GM18511 (cell line): ENCODE measurements around the gene SCIN.
A peak's percentile ranks its signal among the peaks of the same experiment; 100 is the strongest.

Source experiments
- ATAC-seq: cut with Tn5 transposase; IDR thresholded peaks from one replicate; pipeline ENCODE4 v1.9.1; 2021; ENCODE audit warnings: mild to moderate bottlenecking, moderate library complexity; ENCODE audit not compliant: unreplicated experiment

The SCIN gene

GRCh38 chr7:12565873-12566272 is 4.6 kb upstream of the SCIN start:
- ATAC-seq: no peak

DNA sequence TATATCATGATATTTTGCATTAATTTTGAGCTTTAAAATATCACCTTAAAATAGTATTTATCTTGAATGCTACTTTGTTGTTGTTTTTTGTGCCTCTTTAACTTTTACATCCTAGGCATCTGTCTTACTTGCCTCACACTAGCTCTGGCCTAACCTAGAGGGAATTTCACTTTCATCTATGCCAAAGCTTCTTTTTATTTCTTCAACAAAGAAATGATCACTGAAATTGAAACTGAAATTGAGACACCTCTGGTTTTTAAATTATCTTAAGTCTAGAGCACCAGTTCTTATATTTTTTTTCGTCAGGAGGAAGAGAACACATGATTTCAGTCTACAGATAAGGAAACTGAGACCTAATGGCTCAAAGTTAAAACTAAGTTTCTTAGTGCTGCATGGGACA is 3.5 kb upstream of the SCIN start:
- ATAC-seq: peak; percentile 85

GRCh38 chr7:12569673-12570072 is 847 bp upstream of the SCIN start:
- peak; percentile 35 for ATAC-seq

GRCh38 chr7:12570168-12570533 is 369 bp upstream of the SCIN start:
- peak; percentile 27 for ATAC-seq

DNA sequence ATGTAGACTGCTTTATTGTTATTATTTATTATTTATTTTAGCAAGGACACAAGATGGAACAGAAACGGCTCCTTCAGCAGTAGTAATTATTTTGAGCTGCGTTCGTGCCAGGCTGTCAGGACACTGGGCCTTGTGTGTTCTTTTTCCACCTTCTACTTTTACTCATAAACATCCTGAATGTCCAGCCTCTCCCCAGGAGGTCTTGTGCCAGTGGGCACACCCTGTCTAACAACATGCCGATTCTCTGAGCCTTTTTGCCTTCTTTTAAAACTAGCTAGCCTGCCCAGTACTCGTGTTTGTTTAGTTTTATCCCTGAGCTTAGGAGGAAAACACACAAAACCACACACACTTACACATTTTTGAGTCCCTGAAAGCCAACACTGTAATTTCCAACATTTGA is 1.2 kb downstream of the SCIN start:
- ATAC-seq: no peak

- no peak for ATAC-seq
Observed at GRCh38 chr7:12572941-12573575, 2.5 kb downstream of the SCIN start.

- no peak for ATAC-seq
Observed at GRCh38 chr7:12573885-12574284, 3.4 kb downstream of the SCIN start.

DNA sequence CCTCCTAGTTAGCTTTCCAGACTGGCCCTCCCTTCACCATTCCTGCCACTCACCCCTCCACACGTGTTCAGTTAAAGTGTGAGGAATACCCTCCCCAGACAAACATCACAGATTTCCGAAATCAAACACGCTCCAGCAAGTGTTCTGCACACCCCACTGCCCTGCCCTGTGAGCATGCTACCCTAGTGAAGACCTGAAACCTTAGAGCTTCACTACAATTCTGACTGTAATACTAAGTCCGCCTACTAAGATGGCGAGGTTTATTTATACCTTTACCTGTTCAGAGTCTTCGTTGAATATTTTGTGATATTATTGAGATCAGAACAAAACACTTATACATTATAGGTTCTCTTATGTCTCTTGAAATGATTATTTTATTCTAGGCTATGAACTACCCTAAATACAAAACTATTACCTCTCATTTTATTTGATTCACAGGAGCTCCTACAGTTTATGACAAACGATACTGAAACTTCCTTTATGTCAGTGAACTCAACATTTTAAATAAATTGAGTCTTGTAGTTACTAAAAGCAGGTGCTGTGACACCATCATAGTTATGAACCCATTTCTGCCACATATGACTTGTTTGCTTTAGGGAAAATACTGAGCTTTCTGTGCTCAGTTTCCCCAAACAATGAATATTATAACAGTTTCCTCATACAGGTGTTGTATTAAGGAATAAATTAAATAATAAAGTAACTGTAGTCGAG is 8.6 kb downstream of the SCIN start:
- ATAC-seq: peak; percentile 75

DNA sequence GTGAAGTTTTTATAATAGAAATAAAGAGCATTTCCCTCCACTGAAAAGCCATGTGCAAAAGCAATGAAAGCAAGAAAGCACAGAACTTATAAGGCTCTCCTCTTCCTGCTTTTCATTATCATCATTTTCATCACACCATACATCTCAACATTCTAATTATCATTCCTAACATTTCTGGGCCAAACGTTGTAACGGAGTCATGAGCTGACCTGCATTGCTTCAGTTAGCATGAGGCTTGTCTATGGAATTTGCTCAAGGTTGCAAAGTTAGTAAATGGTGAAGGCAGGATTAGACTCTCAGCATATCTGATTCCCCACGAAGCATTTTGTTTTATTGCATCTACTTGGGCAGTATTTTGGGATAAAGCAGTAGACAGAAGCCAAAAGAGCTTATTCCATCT is 11.4 kb downstream of the SCIN start:
- ATAC-seq: no peak

- no peak for ATAC-seq
Observed at GRCh38 chr7:12582362-12582761, 11.8 kb downstream of the SCIN start.

- no peak for ATAC-seq
Observed at GRCh38 chr7:12583176-12583575, 12.7 kb downstream of the SCIN start.

DNA sequence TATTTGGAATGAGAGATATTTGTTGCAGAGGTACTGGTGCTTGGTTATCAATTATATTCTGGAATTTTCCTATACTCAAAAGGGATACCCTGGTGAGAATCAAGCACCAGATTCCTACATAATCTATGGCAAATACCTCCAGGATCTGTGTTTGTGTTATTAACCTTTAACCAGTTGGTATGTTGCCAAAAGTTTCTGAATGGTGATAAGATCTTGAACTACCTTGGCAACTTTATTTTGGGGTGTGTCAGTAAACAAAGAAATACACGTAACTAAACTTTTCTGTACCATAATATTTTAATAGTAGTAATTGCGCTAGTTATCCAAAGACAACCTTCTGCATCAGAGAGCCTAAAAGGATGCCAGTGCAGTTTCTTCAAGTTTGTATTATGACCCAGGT is 13.4 kb downstream of the SCIN start:
- no peak for ATAC-seq

DNA sequence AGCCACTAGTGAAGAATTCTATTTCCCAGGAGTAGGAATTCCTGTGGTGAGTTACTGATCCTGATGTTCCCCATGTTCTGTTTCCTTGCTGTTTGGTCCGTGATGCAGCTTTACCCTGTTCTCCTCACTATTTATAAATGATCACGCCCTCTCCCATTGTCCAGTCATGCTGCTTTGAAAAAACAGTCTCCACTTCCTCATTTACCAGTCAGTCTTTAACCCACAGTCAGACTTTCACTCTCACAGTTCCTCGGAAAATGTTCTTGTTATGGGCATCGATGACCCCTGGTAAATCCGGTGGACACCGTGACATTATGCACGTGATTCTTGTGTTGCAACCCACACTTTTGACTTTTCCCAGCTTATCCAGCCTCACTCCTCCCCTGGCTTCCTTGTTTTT is 14.4 kb downstream of the SCIN start:
- ATAC-seq: peak; percentile 99

GRCh38 chr7:12586271-12586670 is 15.8 kb downstream of the SCIN start:
- ATAC-seq: no peak

GRCh38 chr7:12588259-12588904 is 17.9 kb downstream of the SCIN start:
- no peak for ATAC-seq

DNA sequence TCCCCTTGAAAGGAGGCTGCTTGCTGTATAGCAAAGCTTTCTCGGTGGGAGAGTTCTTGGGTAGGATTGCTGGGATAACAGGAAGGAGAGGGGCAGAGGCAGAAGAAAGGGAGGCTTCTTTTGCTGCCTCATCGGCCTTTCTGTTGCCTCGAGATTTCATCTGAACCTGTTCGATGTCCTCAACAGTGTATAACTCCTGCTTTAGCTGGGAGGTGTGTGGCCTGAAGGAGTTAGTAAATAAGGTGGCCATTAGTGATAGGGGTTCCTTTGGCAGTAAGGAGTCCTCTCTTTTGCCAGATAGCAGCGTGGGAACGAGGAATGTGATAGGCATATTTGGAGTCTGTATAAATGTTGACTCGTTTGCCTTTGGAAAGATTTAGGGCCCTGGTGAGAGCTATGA is 20.0 kb downstream of the SCIN start:
- ATAC-seq: no peak

DNA sequence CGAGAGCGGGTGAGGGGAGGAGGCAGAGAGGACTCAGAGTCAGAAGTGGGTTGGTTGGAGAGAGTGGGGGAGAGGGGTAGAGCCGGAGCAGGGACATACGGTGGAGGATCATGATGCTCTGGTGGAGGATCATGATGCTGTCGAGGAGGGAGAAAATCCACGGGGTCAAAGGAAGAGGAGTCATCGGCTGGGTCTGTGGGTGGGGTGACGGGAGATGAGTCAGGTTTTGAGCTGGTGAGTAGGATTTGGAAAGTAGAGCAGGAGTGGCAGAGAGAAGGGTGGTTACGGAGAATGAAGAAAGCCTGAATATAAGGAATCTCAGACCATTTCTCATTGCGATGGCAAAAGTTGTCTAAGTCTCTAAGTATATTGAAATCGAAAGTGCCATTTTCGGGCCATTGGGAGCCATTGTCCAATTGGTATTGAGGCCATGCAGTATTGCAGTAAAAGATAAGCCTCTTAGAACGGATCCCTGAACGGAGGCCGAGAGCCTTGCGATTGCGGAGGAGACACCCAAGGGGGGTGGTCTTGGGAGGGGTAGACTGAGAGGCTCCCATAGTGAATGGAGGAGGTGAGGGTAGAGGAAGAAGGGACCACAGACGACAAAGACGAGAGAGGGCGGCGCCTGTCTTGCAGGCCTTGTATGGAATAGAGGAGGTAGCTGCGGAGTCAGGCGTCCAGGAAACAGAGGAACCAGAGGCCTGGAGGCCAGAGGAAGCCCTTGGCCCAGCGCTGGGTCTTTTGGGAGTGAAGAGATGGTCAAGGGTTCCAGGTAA is 23.8 kb downstream of the SCIN start:
- ATAC-seq: no peak

DNA sequence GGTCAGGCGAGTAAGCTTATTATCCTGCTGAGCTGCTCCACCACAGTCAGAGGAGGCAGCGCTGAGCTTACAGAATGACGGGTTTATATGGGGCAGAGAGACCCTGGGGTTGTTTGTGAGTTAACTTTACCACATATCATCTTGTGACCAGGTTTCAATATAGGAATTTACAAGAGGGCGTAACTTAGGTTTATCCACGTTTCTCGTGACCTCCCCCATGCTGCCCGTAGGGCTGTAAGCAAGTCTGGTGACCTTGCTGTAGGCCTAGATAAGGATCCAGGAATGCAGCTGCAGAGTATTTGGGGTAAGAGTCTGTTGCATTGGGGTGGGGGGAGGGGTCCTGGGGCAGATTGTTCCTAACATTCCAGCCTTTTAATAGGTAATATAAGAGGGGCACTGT is 24.6 kb downstream of the SCIN start:
- ATAC-seq: no peak

DNA sequence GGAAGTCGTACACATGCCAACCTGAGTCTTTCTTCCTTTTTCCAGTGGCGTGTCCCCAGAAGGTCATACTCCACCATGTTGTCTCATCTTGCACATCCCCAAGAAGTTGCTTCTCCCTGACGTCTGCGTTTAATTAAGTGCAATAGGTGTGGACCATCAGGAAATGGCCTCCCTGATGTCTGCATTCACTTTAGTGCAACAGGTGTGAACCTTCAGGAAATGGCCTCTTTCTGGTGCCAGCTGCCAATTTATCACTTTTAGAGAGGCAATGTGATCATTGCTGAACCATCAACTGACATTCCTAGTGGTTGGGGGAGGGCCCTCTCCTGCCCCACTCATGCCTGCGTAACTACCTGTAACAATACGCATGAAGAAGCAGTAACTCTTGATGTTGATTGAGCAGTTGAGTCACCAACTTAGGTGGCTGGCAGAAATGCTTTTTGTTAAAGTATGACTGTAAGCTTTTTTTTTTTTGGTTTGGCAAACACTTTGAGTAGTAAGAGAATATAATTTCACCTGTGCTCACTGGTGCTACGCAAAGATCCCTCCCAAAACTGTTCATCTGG is 25.8 kb downstream of the SCIN start:
- ATAC-seq: no peak

DNA sequence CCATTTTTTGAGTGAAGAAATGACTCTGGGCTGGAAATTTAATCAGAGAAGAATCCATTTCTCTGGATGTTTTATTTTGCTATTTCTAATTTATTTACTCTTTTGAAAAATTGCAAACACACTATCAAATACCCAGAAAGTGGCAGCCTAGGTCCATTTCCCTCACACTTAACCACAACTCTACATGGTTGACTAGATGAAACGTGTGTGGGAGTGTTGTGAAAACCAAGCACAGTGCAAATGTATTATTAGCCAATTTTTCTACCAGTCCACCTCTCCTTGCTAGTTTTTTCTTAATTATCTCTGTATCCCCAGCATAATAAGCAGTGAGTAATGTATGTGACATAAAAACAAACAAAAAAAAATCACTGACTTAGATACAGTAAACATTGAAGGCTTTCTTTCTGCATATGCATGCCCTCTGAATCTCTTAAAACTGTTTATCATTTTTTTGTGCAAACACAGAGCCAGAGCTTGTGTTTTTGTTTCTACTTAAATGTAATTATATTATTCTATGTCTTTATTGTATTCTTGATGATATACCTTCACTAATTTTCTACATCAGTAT is 30.9 kb downstream of the SCIN start:
- peak; percentile 97 for ATAC-seq

DNA sequence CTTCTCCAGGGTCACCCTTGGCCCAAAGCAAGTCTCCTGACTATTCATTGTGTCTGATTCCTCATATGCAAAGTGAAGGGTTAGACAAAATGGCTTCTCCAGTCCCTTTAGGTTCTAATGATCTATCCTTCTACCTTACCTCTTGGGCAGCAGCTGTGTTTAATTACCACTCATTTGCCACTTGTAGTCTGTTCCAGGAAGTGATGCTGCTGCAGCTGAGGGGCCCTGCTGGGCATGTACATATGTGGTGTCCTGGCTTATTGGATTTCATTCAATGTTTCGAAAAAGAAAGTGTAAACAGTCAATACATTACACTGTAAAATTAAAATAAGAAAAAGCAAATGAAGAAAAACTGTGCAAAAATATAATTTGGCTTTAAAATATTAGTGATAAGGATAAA is 36.6 kb downstream of the SCIN start:
- no peak for ATAC-seq
